AG04450 (cell line): ENCODE data around the gene PKDREJ. TPM values are rescaled to one million over a fixed set of nuclear protein-coding genes. Genes with fewer than 3 reads are reported as not detected.
A peak's percentile ranks its signal among the peaks of the same experiment; 100 is the strongest.

ENCODE experiments used
- CTCF ChIA-PET: fragments of 300-600, 350-600 bp; formaldehyde crosslinking; extraction: SDS; loops from one replicate; lab custom pipeline; 2022; ENCODE audit warnings: antibody characterized with exemption, inconsistent platforms; lab: Charles Lee
- POLR2A ChIA-PET: fragments of 350-600 bp; formaldehyde crosslinking; extraction: SDS; loops from one replicate; lab custom pipeline; 2021; ENCODE audit warnings: antibody characterized with exemption, inconsistent platforms; lab: Yijun Ruan, JAX
- DNase-seq: peaks from one replicate; pipeline ENCODE4 v3.0.0-alpha.2; 2011; ENCODE audit warnings: low read depth, low spot score
- H3K27ac ChIP-seq: one replicate; pipeline ENCODE4 v1.5.1; 2012; ENCODE audit warnings: low read depth, low read length, control low read depth
- H3K27me3 ChIP-seq: one replicate; pipeline ENCODE4 v1.6.0; 2012; ENCODE audit warnings: low read length; ENCODE audit not compliant: control insufficient read depth, insufficient read depth
- H3K4me3 ChIP-seq: 2 replicates; pipeline ENCODE4 v1.5.1; 2011; ENCODE audit warnings: mild to moderate bottlenecking, low read depth, low read length, control low read depth
- H3K9me3 ChIP-seq: 2 replicates; pipeline ENCODE4 v1.5.1; 2012; ENCODE audit warnings: low read length; ENCODE audit not compliant: control insufficient read depth, insufficient read depth
- polyA plus RNA-seq: library from polyadenylated mRNA; depleted of rRNA; stranded (reverse); fragments of >200 nt; gene quantifications from 2 replicates; pipeline ENCODE4 v1.2.3, GENCODE V29; 2011
- TF ChIP-seq, protein P1 (sequence below): IDR thresholded peaks from 2 replicates; pipeline ENCODE4 v1.5.1; 2011; ENCODE audit warnings: low read depth, low read length, control low read depth, inconsistent platforms

The PKDREJ gene
- polyA plus RNA-seq, 1 experiment, result 0.01 TPM

DNA sequence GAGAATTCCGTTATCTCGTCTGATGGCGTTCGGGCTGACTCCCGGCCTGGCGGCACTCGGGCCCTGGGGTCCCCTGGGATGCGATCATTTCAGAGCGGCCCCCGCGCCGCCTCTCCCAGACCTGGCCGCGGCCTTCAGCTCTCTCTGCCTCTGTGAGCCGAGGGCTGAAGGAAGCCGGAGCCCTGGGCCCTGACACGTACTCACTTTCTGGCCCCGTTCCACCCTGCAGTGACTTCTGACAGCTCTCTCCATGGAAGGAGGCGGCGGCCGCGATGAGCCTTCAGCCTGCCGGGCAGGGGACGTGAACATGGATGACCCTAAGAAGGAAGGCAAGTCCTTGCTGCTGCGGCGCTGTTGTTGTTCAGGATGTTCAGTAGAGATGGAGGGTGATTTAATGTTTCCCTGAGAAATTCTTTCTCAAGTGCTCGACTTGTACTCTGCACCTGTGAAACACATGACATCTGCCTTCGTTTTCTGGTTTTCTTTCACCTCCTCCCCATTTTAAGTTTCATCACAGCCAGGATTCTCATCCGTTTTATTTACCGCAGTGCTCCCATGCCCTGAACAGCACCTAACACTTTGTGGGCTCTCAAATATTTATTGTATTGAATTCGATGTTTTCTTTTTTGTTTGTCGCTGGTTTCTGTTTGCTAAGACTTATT, 34.1 kb upstream of the PKDREJ start:
- ChIA-PET CTCF (no interaction called here), POLR2A (interaction anchor here (1.2 kb wide), 1 partner anchor 20 kb away, joined by 4 read pairs; no protein-coding TSS in a partner anchor)
- Histone ChIP-seq H3K4me3 (peak overlapping the region; percentile 72), H3K27ac (no peak overlapping the region), H3K9me3 (peaks cover 2% of the 10 kb centered on the region), H3K27me3 (no peaks in the 10 kb centered on the region)
- DNase-seq, result no peak
- TF ChIP-seq, protein P1, sequence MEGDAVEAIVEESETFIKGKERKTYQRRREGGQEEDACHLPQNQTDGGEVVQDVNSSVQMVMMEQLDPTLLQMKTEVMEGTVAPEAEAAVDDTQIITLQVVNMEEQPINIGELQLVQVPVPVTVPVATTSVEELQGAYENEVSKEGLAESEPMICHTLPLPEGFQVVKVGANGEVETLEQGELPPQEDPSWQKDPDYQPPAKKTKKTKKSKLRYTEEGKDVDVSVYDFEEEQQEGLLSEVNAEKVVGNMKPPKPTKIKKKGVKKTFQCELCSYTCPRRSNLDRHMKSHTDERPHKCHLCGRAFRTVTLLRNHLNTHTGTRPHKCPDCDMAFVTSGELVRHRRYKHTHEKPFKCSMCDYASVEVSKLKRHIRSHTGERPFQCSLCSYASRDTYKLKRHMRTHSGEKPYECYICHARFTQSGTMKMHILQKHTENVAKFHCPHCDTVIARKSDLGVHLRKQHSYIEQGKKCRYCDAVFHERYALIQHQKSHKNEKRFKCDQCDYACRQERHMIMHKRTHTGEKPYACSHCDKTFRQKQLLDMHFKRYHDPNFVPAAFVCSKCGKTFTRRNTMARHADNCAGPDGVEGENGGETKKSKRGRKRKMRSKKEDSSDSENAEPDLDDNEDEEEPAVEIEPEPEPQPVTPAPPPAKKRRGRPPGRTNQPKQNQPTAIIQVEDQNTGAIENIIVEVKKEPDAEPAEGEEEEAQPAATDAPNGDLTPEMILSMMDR, result no peak

DNA sequence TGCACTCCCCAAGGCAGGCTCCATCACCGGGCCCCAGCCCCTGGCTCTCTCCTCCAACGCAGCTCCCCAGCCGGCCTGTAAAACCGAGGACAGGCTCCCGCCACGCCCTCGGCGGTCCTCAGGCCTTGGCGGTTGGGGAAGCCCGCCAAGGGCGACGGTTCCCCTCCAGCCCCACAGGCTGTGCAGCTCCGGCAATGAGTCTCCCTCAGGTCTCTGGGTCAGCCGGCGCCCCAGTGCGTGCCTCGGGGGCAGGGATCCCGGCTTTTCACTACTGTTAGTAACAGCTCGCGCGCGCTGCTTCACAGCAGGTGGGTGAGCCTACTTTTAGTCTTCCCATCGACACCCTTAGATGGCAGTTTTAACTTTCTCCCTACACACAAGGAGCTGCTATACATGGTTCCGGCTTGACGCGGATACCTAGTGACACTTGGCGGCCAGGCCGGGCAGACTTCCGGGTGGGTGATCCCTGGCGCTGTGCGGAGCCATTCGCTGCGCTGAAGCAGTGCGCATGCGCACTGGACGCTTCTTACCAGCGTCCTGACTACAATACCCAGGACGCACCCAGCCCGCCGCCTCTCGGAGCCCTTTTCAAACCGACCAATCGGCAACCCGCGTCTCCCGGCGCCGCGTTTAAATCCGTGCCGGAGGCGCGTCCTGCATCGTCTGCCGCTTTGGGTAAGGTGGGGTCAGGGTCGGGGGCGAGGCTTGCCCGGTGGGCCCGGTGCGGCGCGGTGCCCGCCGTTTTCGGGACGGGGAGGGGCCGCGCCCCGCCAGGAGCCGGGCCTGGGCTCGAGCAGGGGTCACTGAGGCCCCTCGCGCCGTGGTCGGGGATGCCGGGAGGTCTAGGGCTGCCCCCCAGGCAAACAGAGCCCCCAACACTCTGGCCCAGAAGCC, 33.4 kb upstream of the PKDREJ start, which contains the start of gene GTSE1:
Gene GTSE1 (plus strand): TSS at position 614 of the 894 bp plus-strand sequence. CDS start 531 bp downstream, outside the sequence.
- CTCF ChIA-PET, result no interaction called here

DNA sequence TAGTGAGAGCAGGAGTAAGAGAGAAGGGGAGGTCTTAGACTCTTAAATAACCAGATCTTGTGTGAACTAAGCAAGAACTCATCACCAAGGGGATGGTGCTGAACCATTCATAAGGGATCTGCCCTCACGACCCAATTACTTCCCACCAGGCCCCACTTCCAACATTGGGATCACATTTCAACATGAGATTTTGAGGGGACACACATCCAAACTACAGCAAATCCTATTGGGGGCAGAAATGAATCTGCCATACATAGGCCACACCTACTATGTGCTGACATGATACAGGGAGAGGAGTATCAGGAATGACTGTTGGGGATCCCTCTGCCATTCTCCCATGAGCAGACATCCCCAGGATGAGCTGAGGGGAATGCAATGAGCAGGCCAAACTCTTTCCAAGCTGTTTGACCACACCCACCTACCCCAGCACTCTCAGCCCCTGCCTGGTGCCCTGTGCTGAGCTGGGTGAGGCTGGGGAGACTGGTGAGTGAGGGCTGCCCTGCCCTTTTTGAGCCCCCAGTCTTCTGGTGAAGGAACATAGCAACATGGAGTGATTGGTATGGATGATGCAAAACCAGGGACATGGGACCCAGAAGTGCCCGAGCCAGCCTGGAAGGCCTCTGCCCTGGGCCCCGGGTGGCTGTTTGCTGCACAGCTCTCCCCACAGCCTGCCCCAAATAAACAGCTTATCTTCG, 32.3 kb upstream of the PKDREJ start:
- H3K27ac ChIP-seq, result peak overlapping the region; percentile 47
- TF ChIP-seq, protein P1, result no peak
- H3K27me3 ChIP-seq, result no peaks in the 10 kb centered on the region
- H3K4me3 ChIP-seq, result peak overlapping the region; percentile 72; the same call in 1 of the 2 replicates
- POLR2A ChIA-PET, result interaction anchor here (0.6 to 1.5 kb wide), 2 partner anchors 45 to 316 kb away, joined by 3 to 6 read pairs; no protein-coding TSS in a partner anchor
- peaks cover 10% of the 10 kb centered on the region for H3K9me3 ChIP-seq
- CTCF ChIA-PET, result no interaction called here
- DNase-seq, result no peak

More for the DNA sequence above, 33.4 kb upstream of the PKDREJ start, which contains the start of gene GTSE1:
- TF ChIP-seq, protein P1, result 0 out of 2 replicates have a peak, but pooled peaks have one; percentile 10
- H3K9me3 ChIP-seq, result peaks cover 6% of the 10 kb centered on the region
- POLR2A ChIA-PET, result interaction anchor here (0.9 to 1.5 kb wide), 3 partner anchors 14 to 46 kb away, joined by 3 to 4 read pairs (median 3); no protein-coding TSS in a partner anchor
- H3K4me3 ChIP-seq, result peak within 1 kb of the TSS; percentile 72
- DNase-seq, result peak; percentile 92
- peak within 1 kb of the TSS; percentile 83 for H3K27ac ChIP-seq
- no peaks in the 10 kb centered on the region for H3K27me3 ChIP-seq

DNA sequence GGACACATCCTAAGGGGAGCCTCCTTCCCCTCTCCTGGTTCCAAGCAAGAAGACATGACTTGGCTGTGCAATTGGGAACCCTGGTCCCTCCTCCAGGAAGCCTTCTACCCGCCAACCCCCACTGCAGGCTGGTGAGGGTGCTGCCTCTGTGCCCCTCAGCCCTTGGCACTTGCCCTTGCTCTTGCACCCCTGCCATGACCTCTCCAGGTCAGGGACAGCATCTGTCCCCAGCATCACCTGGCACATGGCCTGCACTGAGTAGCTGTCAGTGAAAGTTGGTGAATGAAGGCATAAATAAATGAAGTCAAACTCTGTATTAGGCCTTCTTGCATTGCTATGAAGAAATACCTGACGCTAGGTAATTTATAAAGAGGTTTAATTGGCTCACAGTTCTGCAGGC, 31.6 kb upstream of the PKDREJ start:
- DNase-seq, result no peak
- Histone ChIP-seq H3K27ac (no peak overlapping the region), H3K27me3 (no peaks in the 10 kb centered on the region), H3K4me3 (no peak overlapping the region), H3K9me3 (peaks cover 10% of the 10 kb centered on the region)
- ChIA-PET CTCF (no interaction called here), POLR2A (interaction anchor here (0.6 to 1.5 kb wide), 2 partner anchors 44 to 317 kb away, joined by 3 to 6 read pairs; no protein-coding TSS in a partner anchor)
- TF ChIP-seq, protein P1, result no peak
